Astrocyte of the spinal cord (primary cell): ENCODE results near the gene KCNC3.

ENCODE experiments used
- DNase-seq: peaks from one replicate; pipeline ENCODE4 v3.0.0; 2011; ENCODE audit warnings: low read depth, low spot score
- H3K4me3 ChIP-seq: 2 replicates; pipeline ENCODE4 v1.5.1; 2011; ENCODE audit warnings: low read depth, mild to moderate bottlenecking, low read length, moderate library complexity
- CTCF ChIP-seq: IDR thresholded peaks from 2 replicates; pipeline ENCODE4 v1.5.1; 2012; ENCODE audit warnings: low read depth, mild to moderate bottlenecking, low read length, inconsistent platforms
- in situ Hi-C: cut with HindIII; loops from 2 replicates; pipeline ENCODE4 v1.10.0; 2017; ENCODE audit warnings: low sequenced_read_pairs

Gene KCNC3

GRCh38 chr19:50329146-50329925, at the start of gene KCNC3:
Gene KCNC3 (minus strand): TSS chr19:50329377. CDS start chr19:50329082, 295 bp downstream.
- no peak for TF ChIP-seq CTCF
- in situ Hi-C loops: no loop called here
- peak; percentile 95 for DNase-seq
- H3K4me3 ChIP-seq: peak within 1 kb of the TSS; percentile 21

GRCh38 chr19:50378863-50379236, 49.7 kb upstream of the KCNC3 start:
- H3K4me3 ChIP-seq: no peak overlapping the region
- in situ Hi-C loops: no loop called here
- DNase-seq: no peak
- no peak for TF ChIP-seq CTCF

GRCh38 chr19:50378169-50378862, 49.1 kb upstream of the KCNC3 start:
- DNase-seq: no peak
- TF ChIP-seq CTCF: no peak
- in situ Hi-C loops: no loop called here
- H3K4me3 ChIP-seq: no peak overlapping the region

- DNase-seq: no peak
- no peak overlapping the region for H3K4me3 ChIP-seq
- no peak for TF ChIP-seq CTCF
- in situ Hi-C loops: no loop called here
Measured at GRCh38 chr19:50377517-50377916, 48.3 kb upstream of the KCNC3 start.

- no peak for DNase-seq
- peak overlapping the region; percentile 27 for H3K4me3 ChIP-seq
- TF ChIP-seq CTCF: no peak
- in situ Hi-C loops: no loop called here
Measured at GRCh38 chr19:50377051-50377461, 47.9 kb upstream of the KCNC3 start.

GRCh38 chr19:50376166-50377050, 47.2 kb upstream of the KCNC3 start, which contains the start of gene NR1H2:
Gene NR1H2 (plus strand): TSS chr19:50376457. CDS start chr19:50377606, 1,149 bp downstream.
- TF ChIP-seq CTCF: no peak
- DNase-seq: peak; percentile 98
- H3K4me3 ChIP-seq: peak within 1 kb of the TSS; percentile 97
- in situ Hi-C loops: no loop called here
